Measurements from ENCODE around the gene TACC2. TPM values are rescaled to one million over a fixed set of nuclear protein-coding genes. Genes with fewer than 3 reads are reported as not detected.

The TACC2 gene
- 10 to 100 TPM; 17.9 to 25.1 (median 21.8) TPM for total RNA-seq
- 10 to 100 TPM; 27.0 to 43.6 TPM for polyA plus RNA-seq

- intact Hi-C loops (cut with DNase I), result no loop called here
- DNase-seq, result no peak
- no peak for TF ChIP-seq CTCF (IDR thresholded peaks at IDR 0.05)
- Histone ChIP-seq H3K36me3 (no peaks in the 10 kb centered on the region), H3K27ac (no peak within 1 kb of the TSS), H3K27me3 (no peaks in the 10 kb centered on the region), H3K4me3 (no peak within 1 kb of the TSS), H3K9me3 (no peaks in the 10 kb centered on the region), H3K4me1 (peaks cover 6 to 13% (median 12%) of the 10 kb centered on the region in 3 donors)
- no peak for ATAC-seq
- WGBS, 2 donors, result 86 to 89% methylated on average over 15 of the region's 15 CpGs
- no peak for FAIRE-seq
Observed at GRCh38 chr10:121988361-121989324, at the start of gene TACC2. TSS of gene TACC2 (plus strand) at chr10:121989163. CDS start at chr10:122021982, 32,819 bp downstream.

- intact Hi-C loops (cut with DNase I), result no loop called here
- TF ChIP-seq CTCF (IDR thresholded peaks at IDR 0.05), result no peak
- Histone ChIP-seq H3K27me3 (no peaks in the 10 kb centered on the region), H3K36me3 (no peaks in the 10 kb centered on the region), H3K9me3 (no peaks in the 10 kb centered on the region), H3K4me1 (no peaks in the 10 kb centered on the region), H3K4me3 (no peak overlapping the region), H3K27ac (no peak overlapping the region)
- 76 to 78% methylated on average over 3 of the region's 3 CpGs for WGBS, 2 donors
- FAIRE-seq (no peak), ATAC-seq (no peak), DNase-seq (no peak)
Observed at GRCh38 chr10:121941532-121941931, 47.4 kb upstream of the TACC2 start.

GRCh38 chr10:121942749-121943416, 46.1 kb upstream of the TACC2 start:
- H3K4me3 ChIP-seq, result no peak overlapping the region
- ATAC-seq (peak in 2 of 4 donors; percentile 27 to 58), FAIRE-seq (no peak), DNase-seq (no peak)
- H3K4me1 ChIP-seq, result no peaks in the 10 kb centered on the region
- no peak for TF ChIP-seq CTCF (IDR thresholded peaks at IDR 0.05)
- H3K9me3 ChIP-seq, result no peaks in the 10 kb centered on the region
- H3K27ac ChIP-seq, result no peak overlapping the region
- no peaks in the 10 kb centered on the region for H3K36me3 ChIP-seq
- intact Hi-C loops (cut with DNase I), result no loop called here
- H3K27me3 ChIP-seq, result no peaks in the 10 kb centered on the region
- WGBS, 2 donors, result 62 to 93% methylated on average over 2 of the region's 2 CpGs

DNA sequence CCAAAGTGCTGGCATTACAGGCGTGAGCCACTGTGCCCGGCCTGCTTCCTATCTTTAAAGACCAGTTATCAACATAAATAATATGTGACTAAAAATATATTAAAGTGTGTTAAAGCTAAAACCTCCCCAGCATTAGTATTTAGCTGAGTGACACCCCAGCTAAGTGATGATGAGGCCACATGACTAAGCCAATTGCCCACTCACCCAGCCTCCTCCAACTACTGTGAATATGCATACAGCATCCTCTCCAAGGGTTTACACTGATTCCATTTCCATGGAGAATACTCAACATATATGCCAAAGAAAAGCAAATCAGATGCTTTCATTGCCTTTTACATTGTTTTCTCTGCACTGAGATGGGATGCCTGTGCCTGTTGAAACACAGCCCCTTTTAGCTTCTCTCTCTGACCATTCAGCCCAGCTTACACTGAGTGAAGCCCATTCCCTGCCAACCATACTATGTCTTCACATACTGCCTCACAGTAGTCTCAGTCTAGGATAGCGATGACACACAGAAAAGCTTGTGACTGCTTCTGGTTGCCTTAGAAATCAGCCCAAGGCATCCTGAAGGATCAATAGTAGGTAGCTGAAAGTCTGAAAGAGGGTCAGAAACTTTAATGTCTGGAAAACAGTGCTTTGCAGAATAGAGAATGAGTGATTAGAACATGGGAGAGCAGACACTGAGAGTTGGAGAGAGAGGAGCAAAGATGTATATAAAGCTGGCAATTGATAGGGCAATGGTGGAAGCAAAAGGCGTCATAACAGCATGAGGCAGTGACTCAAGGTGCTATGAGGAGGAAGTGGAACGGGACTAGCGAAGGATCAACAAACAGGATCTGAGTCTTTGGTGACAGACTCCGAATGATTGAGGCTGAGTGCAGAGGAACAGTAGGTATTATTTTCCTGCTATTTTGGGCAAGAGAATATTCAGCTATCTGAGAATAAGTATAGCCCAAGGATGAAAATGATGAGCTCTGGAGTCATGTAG, 41.3 kb upstream of the TACC2 start:
- no peak for DNase-seq
- intact Hi-C loops (cut with DNase I), result no loop called here
- H3K27ac ChIP-seq, result no peak overlapping the region
- no peak for TF ChIP-seq CTCF (IDR thresholded peaks at IDR 0.05)
- no peaks in the 10 kb centered on the region for H3K27me3 ChIP-seq
- peak in 2 of 4 donors; percentile 47 to 63 for ATAC-seq
- FAIRE-seq, result no peak
- no peaks in the 10 kb centered on the region for H3K9me3 ChIP-seq
- no peak overlapping the region for H3K4me3 ChIP-seq
- H3K4me1 ChIP-seq, result no peaks in the 10 kb centered on the region
- H3K36me3 ChIP-seq, result no peaks in the 10 kb centered on the region
- 72 to 85% methylated on average over 7 of the region's 7 CpGs for WGBS, 2 donors

Data from pancreas (tissue), 10 donors.